Progenitor cell of endocrine pancreas (in vitro differentiated cells): ENCODE results near the gene CASP12. TPM values are rescaled to one million over a fixed set of nuclear protein-coding genes. Genes with fewer than 3 reads are reported as not detected.

Source experiments
- DNase-seq: peaks from one replicate; pipeline ENCODE4 v3.0.0; 2021; ENCODE audit warnings: low spot score; ENCODE audit not compliant: unreplicated experiment
- H3K27ac Mint-ChIP-seq: 2 replicates; pipeline ENCODE4 v1.8.0; 2021; ENCODE audit warnings: mild to moderate bottlenecking, moderate library complexity, mixed read lengths
- H3K27me3 Mint-ChIP-seq: 2 replicates; pipeline ENCODE4 v1.8.0; 2021; ENCODE audit warnings: mixed read lengths
- H3K36me3 Mint-ChIP-seq: 2 replicates; pipeline ENCODE4 v1.8.0; 2022; ENCODE audit warnings: mixed read lengths; ENCODE audit not compliant: insufficient read depth
- H3K4me1 Mint-ChIP-seq: 2 replicates; pipeline ENCODE4 v1.8.0; 2021; ENCODE audit warnings: low read depth, mixed read lengths
- H3K4me3 Mint-ChIP-seq: 2 replicates; pipeline ENCODE4 v1.8.0; 2021; ENCODE audit warnings: low read depth, mild to moderate bottlenecking, moderate library complexity, mixed read lengths
- H3K9me3 Mint-ChIP-seq: 2 replicates; pipeline ENCODE4 v1.8.0; 2021; ENCODE audit warnings: low read depth, mixed read lengths
- total RNA-seq: library from RNA; stranded (reverse); gene quantifications from 2 replicates; pipeline ENCODE4 v1.2.1, GENCODE V29; 2021
- TF ChIP-seq, protein P1 (sequence below): fragments of 200-600 bp; sonication (generic); IDR thresholded peaks from one replicate; pipeline ENCODE4 v1.5.0; 2021; ENCODE audit warnings: antibody characterized with exemption, mild to moderate bottlenecking; ENCODE audit not compliant: unreplicated experiment

The CASP12 gene
- total RNA-seq, 1 donor from 2014 or later = not detected

GRCh38 chr11:104916442-104916841 is 18.2 kb upstream of the CASP12 start:
- TF ChIP-seq, protein P1, sequence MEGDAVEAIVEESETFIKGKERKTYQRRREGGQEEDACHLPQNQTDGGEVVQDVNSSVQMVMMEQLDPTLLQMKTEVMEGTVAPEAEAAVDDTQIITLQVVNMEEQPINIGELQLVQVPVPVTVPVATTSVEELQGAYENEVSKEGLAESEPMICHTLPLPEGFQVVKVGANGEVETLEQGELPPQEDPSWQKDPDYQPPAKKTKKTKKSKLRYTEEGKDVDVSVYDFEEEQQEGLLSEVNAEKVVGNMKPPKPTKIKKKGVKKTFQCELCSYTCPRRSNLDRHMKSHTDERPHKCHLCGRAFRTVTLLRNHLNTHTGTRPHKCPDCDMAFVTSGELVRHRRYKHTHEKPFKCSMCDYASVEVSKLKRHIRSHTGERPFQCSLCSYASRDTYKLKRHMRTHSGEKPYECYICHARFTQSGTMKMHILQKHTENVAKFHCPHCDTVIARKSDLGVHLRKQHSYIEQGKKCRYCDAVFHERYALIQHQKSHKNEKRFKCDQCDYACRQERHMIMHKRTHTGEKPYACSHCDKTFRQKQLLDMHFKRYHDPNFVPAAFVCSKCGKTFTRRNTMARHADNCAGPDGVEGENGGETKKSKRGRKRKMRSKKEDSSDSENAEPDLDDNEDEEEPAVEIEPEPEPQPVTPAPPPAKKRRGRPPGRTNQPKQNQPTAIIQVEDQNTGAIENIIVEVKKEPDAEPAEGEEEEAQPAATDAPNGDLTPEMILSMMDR = no peak
- no peaks in the 10 kb centered on the region for H3K9me3 Mint-ChIP-seq
- no peak overlapping the region for H3K4me3 Mint-ChIP-seq
- peaks cover 2% of the 10 kb centered on the region for H3K4me1 Mint-ChIP-seq
- H3K36me3 Mint-ChIP-seq = no peaks in the 10 kb centered on the region
- H3K27ac Mint-ChIP-seq = no peak overlapping the region
- no peak for DNase-seq
- peaks cover 4% of the 10 kb centered on the region for H3K27me3 Mint-ChIP-seq

DNA sequence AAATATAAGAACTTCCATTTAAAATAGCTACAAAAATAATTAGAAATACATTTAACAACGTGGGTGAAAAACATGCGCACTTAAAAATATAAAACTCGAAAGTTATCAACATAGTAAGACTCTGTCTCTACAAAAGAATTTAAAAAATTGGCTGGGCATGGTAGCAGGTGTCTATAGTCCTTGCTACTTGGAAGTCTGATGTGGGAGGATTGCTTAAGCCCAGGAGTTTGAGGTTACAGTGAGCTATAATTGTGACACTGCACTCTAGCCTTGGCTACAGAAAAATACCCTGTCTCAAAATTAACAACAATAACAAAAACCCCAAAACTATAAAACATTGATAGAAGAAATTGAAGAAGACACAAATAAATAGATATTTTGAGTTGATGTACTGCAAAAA is 13.8 kb upstream of the CASP12 start:
- Mint-ChIP-seq H3K27me3 (no peaks in the 10 kb centered on the region), H3K9me3 (no peaks in the 10 kb centered on the region), H3K4me3 (no peak overlapping the region), H3K36me3 (no peaks in the 10 kb centered on the region), H3K27ac (no peak overlapping the region), H3K4me1 (no peaks in the 10 kb centered on the region)
- DNase-seq = no peak
- TF ChIP-seq, protein P1 = no peak

- no peaks in the 10 kb centered on the region for H3K4me1 Mint-ChIP-seq
- no peak overlapping the region for H3K4me3 Mint-ChIP-seq
- no peaks in the 10 kb centered on the region for H3K9me3 Mint-ChIP-seq
- no peaks in the 10 kb centered on the region for H3K27me3 Mint-ChIP-seq
- no peak overlapping the region for H3K27ac Mint-ChIP-seq
- no peaks in the 10 kb centered on the region for H3K36me3 Mint-ChIP-seq
- DNase-seq = no peak
- TF ChIP-seq, protein P1 = no peak
These were observed 9.9 kb upstream of the CASP12 start for GRCh38 chr11:104908186-104908531.

GRCh38 chr11:104907521-104908185 is 9.4 kb upstream of the CASP12 start:
- no peaks in the 10 kb centered on the region for H3K36me3 Mint-ChIP-seq
- no peaks in the 10 kb centered on the region for H3K27me3 Mint-ChIP-seq
- H3K4me3 Mint-ChIP-seq = no peak overlapping the region
- H3K9me3 Mint-ChIP-seq = no peaks in the 10 kb centered on the region
- H3K4me1 Mint-ChIP-seq = peaks cover 2% of the 10 kb centered on the region
- DNase-seq = no peak
- H3K27ac Mint-ChIP-seq = no peak overlapping the region
- TF ChIP-seq, protein P1 = no peak

GRCh38 chr11:104905271-104905670 is 7.0 kb upstream of the CASP12 start:
- Mint-ChIP-seq H3K4me3 (no peak overlapping the region), H3K27me3 (peaks cover 4% of the 10 kb centered on the region), H3K36me3 (no peaks in the 10 kb centered on the region), H3K4me1 (peaks cover 2% of the 10 kb centered on the region), H3K27ac (no peak overlapping the region), H3K9me3 (no peaks in the 10 kb centered on the region)
- TF ChIP-seq, protein P1 = no peak
- no peak for DNase-seq
